Lower leg skin (tissue), 3 donors: ENCODE results near the gene PDIA2.
"Not testable (repeated sequence)": the region's sequence is repeated elsewhere in the genome, so short reads cannot be mapped to it uniquely, and the experiment has no call there.

Source experiments
- POLR2A ChIP-seq, 2 donors: fragments of 450-650 bp; IDR thresholded peaks; one replicate each; pipeline ENCODE4 v1.6.1; 2016 to 2017; ENCODE audit warnings: antibody characterized with exemption in 2 of 2, mild to moderate bottlenecking in 1 of 2, moderate library complexity in 1 of 2
- TF ChIP-seq, protein P1 (sequence below), 3 donors: fragments of 450-650 bp; IDR thresholded peaks; one replicate each; pipeline ENCODE4 v1.5.1; 2016; ENCODE audit warnings: antibody characterized with exemption in 3 of 3, mild to moderate bottlenecking in 3 of 3, moderate library complexity in 2 of 3

DNA sequence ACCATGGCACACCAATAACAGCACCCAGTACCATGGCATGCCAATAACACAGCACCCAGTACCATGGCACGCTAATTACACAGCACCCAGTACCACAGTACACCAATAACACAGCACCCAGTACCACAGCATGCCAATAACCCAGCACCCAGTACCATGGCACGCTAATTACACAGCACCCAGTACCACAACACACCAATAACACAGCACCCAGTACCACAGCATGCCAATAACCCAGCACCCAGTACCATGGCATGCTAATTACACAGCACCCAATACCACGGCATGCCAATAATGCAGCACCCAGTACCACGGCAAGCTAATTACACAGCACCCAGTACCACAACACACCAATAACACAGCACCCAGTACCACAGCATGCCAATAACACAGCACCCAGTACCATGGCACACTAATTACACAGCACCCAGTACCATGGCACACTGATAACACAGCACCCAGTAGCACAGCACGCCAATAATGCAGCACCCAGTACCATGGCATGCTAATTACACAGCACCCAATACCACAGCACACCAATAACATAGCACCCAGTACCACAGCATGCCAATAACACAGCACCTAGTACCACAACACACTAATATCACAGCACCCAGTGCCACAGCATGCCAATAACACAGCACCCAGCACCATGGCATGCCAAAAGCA, 51.3 kb downstream of the PDIA2 start:
- TF ChIP-seq, protein P1, sequence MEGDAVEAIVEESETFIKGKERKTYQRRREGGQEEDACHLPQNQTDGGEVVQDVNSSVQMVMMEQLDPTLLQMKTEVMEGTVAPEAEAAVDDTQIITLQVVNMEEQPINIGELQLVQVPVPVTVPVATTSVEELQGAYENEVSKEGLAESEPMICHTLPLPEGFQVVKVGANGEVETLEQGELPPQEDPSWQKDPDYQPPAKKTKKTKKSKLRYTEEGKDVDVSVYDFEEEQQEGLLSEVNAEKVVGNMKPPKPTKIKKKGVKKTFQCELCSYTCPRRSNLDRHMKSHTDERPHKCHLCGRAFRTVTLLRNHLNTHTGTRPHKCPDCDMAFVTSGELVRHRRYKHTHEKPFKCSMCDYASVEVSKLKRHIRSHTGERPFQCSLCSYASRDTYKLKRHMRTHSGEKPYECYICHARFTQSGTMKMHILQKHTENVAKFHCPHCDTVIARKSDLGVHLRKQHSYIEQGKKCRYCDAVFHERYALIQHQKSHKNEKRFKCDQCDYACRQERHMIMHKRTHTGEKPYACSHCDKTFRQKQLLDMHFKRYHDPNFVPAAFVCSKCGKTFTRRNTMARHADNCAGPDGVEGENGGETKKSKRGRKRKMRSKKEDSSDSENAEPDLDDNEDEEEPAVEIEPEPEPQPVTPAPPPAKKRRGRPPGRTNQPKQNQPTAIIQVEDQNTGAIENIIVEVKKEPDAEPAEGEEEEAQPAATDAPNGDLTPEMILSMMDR (IDR thresholded peaks at IDR 0.05) = not testable (repeated sequence)
- TF ChIP-seq POLR2A (IDR thresholded peaks at IDR 0.05) = not testable (repeated sequence)
